Nephron progenitor cell (in vitro differentiated cells): ENCODE results near the gene LIMK1.
A peak's percentile ranks its signal among the peaks of the same experiment; 100 is the strongest.

Experiments used
- DNase-seq: peaks from one replicate; pipeline ENCODE4 v3.0.0; 2021
- H3K27ac Mint-ChIP-seq: 2 replicates; pipeline ENCODE4 v1.8.0; 2021; ENCODE audit warnings: mild to moderate bottlenecking, moderate library complexity, mixed read lengths
- H3K27me3 Mint-ChIP-seq: 2 replicates; pipeline ENCODE4 v1.8.0; 2021; ENCODE audit warnings: mild to moderate bottlenecking, low read depth, mixed read lengths; ENCODE audit not compliant: poor library complexity
- H3K36me3 Mint-ChIP-seq: 2 replicates; pipeline ENCODE4 v1.8.0; 2021; ENCODE audit warnings: low read depth, mixed read lengths
- H3K4me1 Mint-ChIP-seq: 2 replicates; pipeline ENCODE4 v1.8.0; 2021; ENCODE audit warnings: mixed read lengths
- H3K4me3 Mint-ChIP-seq: 2 replicates; pipeline ENCODE4 v1.8.0; 2021; ENCODE audit warnings: mild to moderate bottlenecking, moderate library complexity, mixed read lengths
- H3K9me3 Mint-ChIP-seq: 2 replicates; pipeline ENCODE4 v1.8.0; 2021; ENCODE audit warnings: mild to moderate bottlenecking, moderate library complexity, mixed read lengths
- TF ChIP-seq, protein P1 (sequence below): fragments of 200-600 bp; sonication (generic); IDR thresholded peaks from 2 replicates; pipeline ENCODE4 v1.5.0; 2021; ENCODE audit warnings: antibody characterized with exemption

The LIMK1 gene

DNA sequence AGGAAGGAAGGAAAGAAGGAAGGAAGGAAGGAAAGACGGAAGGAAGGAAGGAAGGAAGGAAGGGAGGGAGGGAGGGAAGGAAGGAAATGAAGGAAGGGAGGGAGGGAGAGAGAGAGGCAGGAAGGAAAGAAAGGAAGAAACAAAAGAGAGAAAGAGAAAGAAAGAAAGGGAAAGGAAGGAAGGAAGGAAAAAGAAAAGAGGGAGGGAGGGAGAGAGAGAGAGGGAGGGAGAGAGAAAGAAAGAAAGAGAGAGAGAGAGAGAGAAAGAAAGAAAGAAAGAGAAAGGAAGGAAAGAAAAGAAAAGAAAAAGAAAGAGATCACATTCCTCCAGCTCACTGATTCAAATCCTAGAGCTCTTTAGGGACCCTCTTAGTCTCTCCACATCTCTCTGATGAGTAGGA, 31.0 kb upstream of the LIMK1 start:
- Mint-ChIP-seq H3K4me1 (no peaks in the 10 kb centered on the region), H3K36me3 (no peaks in the 10 kb centered on the region), H3K4me3 (no peak overlapping the region), H3K27ac (peak overlapping the region; percentile 6), H3K9me3 (no peaks in the 10 kb centered on the region), H3K27me3 (peaks cover 26% of the 10 kb centered on the region)
- TF ChIP-seq, protein P1, sequence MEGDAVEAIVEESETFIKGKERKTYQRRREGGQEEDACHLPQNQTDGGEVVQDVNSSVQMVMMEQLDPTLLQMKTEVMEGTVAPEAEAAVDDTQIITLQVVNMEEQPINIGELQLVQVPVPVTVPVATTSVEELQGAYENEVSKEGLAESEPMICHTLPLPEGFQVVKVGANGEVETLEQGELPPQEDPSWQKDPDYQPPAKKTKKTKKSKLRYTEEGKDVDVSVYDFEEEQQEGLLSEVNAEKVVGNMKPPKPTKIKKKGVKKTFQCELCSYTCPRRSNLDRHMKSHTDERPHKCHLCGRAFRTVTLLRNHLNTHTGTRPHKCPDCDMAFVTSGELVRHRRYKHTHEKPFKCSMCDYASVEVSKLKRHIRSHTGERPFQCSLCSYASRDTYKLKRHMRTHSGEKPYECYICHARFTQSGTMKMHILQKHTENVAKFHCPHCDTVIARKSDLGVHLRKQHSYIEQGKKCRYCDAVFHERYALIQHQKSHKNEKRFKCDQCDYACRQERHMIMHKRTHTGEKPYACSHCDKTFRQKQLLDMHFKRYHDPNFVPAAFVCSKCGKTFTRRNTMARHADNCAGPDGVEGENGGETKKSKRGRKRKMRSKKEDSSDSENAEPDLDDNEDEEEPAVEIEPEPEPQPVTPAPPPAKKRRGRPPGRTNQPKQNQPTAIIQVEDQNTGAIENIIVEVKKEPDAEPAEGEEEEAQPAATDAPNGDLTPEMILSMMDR, result no peak
- DNase-seq, result no peak

DNA sequence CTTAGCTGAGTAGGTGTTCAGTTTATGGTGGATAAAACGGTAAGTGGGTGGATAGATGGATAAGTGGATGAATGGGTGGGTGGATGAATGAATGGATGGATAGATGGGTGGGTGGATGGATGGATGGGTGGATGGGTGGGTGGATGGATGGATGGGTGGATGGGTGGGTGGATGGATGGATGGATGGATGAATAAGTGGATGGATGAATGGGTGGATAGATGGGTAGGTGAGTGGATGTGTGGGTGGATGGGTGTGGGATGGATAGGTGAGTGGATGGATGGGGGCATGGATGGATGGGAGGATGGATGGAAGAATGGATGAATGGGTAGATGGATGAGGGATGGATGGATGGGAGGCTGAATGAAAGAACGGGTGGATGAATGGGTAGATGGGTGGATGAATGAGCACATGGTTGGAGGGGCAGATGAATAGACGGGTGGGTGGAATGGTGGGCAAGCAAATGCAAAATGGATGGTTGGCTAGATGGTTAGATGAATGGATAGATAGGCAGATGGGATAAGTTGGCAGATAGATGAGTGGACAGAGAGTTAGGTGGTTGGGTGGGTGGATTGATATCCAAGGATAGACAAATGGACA, 29.9 kb upstream of the LIMK1 start:
- Mint-ChIP-seq H3K9me3 (no peaks in the 10 kb centered on the region), H3K4me1 (no peaks in the 10 kb centered on the region), H3K27me3 (peaks cover 36% of the 10 kb centered on the region), H3K27ac (no peak overlapping the region), H3K4me3 (no peak overlapping the region), H3K36me3 (no peaks in the 10 kb centered on the region)
- TF ChIP-seq, protein P1, result no peak
- DNase-seq, result no peak

DNA sequence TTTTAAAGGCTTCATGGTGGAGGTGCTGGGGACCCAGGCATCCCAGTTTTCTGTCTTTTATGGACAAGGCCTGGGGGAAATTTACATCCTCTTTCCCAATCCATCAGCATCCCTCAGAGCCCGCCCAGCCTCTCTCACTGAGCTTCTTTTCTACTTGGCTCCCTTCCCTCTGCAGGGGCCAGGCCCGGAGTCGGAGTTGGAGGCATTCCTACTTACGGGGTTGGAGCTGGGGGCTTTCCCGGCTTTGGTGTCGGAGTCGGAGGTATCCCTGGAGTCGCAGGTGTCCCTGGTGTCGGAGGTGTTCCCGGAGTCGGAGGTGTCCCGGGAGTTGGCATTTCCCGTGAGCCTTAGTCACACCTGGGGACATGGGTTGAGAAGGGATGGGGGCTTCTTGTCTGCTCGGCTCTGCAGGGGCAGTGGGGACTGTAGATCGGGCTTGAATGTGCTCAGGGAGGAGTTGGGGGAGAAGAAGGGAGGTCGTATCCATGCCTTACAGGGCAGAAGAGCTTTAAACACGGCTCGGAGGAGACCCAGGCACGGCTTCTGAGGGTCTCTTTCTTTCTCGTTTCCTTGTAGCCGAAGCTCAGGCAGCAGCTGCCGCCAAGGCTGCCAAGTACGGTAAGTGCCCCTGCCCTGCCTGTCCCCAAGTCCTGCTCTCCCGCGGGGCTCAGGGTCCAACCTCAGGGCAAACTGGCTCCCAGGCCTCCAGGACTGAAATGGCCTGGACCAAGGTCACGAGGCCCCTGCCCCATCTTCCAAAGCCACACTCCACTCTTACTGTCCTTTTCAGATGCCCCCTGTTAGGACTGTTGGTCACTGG, 27.3 kb upstream of the LIMK1 start:
- H3K4me3 Mint-ChIP-seq, result no peak overlapping the region
- H3K9me3 Mint-ChIP-seq, result no peaks in the 10 kb centered on the region
- H3K27ac Mint-ChIP-seq, result no peak overlapping the region
- TF ChIP-seq, protein P1, result no peak
- H3K27me3 Mint-ChIP-seq, result peaks cover 35% of the 10 kb centered on the region
- no peaks in the 10 kb centered on the region for H3K4me1 Mint-ChIP-seq
- no peak for DNase-seq
- no peaks in the 10 kb centered on the region for H3K36me3 Mint-ChIP-seq

DNA sequence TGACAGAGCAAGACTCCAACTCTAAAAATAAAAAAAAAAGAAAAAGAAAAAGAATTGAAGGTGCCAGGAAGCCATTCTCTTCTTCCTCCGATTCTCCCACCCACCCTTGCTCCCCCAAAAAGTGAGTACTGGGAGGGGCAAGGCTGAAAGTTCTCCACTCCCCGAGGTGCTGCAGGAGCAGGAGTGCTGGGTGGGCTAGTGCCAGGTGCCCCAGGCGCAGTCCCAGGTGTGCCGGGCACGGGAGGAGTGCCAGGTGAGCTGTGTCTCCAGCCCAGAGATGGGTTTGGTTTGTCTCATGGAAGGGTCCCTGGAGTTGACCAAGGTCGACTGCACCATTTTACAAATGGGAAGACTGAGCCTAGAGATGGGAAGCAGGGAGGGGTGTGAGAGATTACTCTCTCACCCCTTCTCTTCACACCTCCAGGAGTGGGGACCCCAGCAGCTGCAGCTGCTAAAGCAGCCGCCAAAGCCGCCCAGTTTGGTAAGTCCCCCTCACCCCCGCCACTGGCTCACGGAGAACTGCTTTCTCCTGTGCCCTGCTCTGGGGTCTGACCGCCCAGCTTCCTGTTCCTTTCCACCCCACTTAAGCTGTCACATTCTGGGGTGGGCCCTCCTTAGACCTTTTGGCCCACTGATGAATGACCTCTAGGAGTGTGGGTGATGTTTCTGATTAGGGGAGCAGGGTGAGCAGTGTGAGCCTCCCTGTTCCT, 26.2 kb upstream of the LIMK1 start:
- H3K4me1 Mint-ChIP-seq, result no peaks in the 10 kb centered on the region
- H3K27ac Mint-ChIP-seq, result no peak overlapping the region
- TF ChIP-seq, protein P1, result no peak
- no peaks in the 10 kb centered on the region for H3K36me3 Mint-ChIP-seq
- H3K4me3 Mint-ChIP-seq, result no peak overlapping the region
- no peaks in the 10 kb centered on the region for H3K9me3 Mint-ChIP-seq
- H3K27me3 Mint-ChIP-seq, result peaks cover 29% of the 10 kb centered on the region
- no peak for DNase-seq

DNA sequence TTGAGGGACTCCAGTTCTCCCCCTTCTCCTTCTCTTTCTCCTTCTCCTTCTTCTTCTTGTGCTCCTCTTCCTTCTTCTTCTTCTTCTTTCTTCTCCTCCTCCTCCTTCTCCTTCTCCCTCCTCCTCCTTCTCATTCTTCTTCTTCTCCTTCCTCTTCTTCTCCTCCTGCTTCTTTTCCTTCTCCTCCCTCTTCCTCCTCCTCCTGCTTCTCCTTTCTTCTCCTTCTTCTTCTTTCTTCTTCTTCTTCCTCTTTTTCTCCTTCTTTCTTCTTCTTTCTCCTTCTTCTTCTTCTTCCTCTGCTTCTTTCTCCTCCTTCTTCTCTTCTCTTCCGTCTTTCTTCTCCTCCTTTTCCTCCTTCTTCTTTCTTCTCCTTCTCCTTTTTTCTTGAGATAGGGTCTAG, 25.6 kb upstream of the LIMK1 start:
- H3K36me3 Mint-ChIP-seq, result no peaks in the 10 kb centered on the region

More for the DNA sequence above, 25.6 kb upstream of the LIMK1 start:
- no peak overlapping the region for H3K4me3 Mint-ChIP-seq
- no peak overlapping the region for H3K27ac Mint-ChIP-seq
- DNase-seq, result no peak
- TF ChIP-seq, protein P1, result no peak
- no peaks in the 10 kb centered on the region for H3K4me1 Mint-ChIP-seq
- peaks cover 26% of the 10 kb centered on the region for H3K27me3 Mint-ChIP-seq
- no peaks in the 10 kb centered on the region for H3K9me3 Mint-ChIP-seq
